Mesendoderm (in vitro differentiated cells): ENCODE data around the gene RAPGEF2.

ENCODE experiments used
- DNase-seq: peaks from one replicate; pipeline ENCODE4 v3.0.0; 2013
- H2AK5ac ChIP-seq: 2 replicates; pipeline ENCODE4 v1.6.1; 2013; ENCODE audit warnings: low read length, inconsistent platforms
- H2BK120ac ChIP-seq: 2 replicates; pipeline ENCODE4 v1.6.1; 2013; ENCODE audit warnings: low read depth, mild to moderate bottlenecking, low read length, moderate library complexity, mixed read lengths
- H2BK15ac ChIP-seq: replicated peaks from 2 replicates; pipeline ENCODE4 v1.6.1; 2013; ENCODE audit warnings: low read depth, mild to moderate bottlenecking, moderate library complexity
- H2BK5ac ChIP-seq: 2 replicates; pipeline ENCODE4 v1.6.1; 2013; ENCODE audit warnings: low read length, inconsistent platforms
- H3K18ac ChIP-seq: 2 replicates; pipeline ENCODE4 v1.6.1; 2013; ENCODE audit warnings: mild to moderate bottlenecking, low read length, mixed read lengths
- H3K23ac ChIP-seq: one replicate; pipeline ENCODE4 v1.6.1; 2013; ENCODE audit warnings: low read length
- H3K27ac ChIP-seq: 2 replicates; pipeline ENCODE4 v1.5.1; 2013; ENCODE audit warnings: low read depth, mild to moderate bottlenecking, inconsistent platforms, low read length, moderate library complexity
- H3K27me3 ChIP-seq: 2 replicates; pipeline ENCODE4 v1.6.1; 2013; ENCODE audit warnings: low read length, control low read depth, mild to moderate bottlenecking, inconsistent platforms; ENCODE audit not compliant: insufficient read depth, poor library complexity
- H3K36me3 ChIP-seq: 2 replicates; pipeline ENCODE4 v1.6.1; 2013; ENCODE audit warnings: low read length, inconsistent platforms; ENCODE audit not compliant: control insufficient read depth, insufficient read depth
- H3K4ac ChIP-seq: one replicate; pipeline ENCODE4 v1.6.1; 2013; ENCODE audit warnings: low read depth, mild to moderate bottlenecking, low read length, moderate library complexity
- H3K4me1 ChIP-seq: 2 replicates; pipeline ENCODE4 v1.6.1; 2013; ENCODE audit warnings: low read depth, low read length, inconsistent platforms; ENCODE audit not compliant: control insufficient read depth
- H3K4me2 ChIP-seq: 2 replicates; pipeline ENCODE4 v1.6.1; 2013; ENCODE audit warnings: low read length
- H3K4me3 ChIP-seq: 2 replicates; pipeline ENCODE4 v1.5.1; 2013; ENCODE audit warnings: mild to moderate bottlenecking, low read length
- H3K56ac ChIP-seq: one replicate; pipeline ENCODE4 v1.6.1; 2013; ENCODE audit warnings: low read length
- H3K79me1 ChIP-seq: 2 replicates; pipeline ENCODE4 v1.6.1; 2013; ENCODE audit warnings: low read length, inconsistent platforms
- H3K79me2 ChIP-seq: 2 replicates; pipeline ENCODE4 v1.6.1; 2013; ENCODE audit warnings: mild to moderate bottlenecking, low read length; ENCODE audit not compliant: control insufficient read depth, insufficient read depth
- H3K9ac ChIP-seq: 2 replicates; pipeline ENCODE4 v1.6.1; 2013; ENCODE audit warnings: low read length, inconsistent platforms
- H4K5ac ChIP-seq: one replicate; pipeline ENCODE4 v1.6.1; 2013; ENCODE audit warnings: low read length
- H4K8ac ChIP-seq: one replicate; pipeline ENCODE4 v1.6.1; 2013; ENCODE audit warnings: low read depth, mild to moderate bottlenecking, control low read depth, low read length, moderate library complexity
- WGBS: extraction: QIAGEN DNeasy Blood & Tissue Kit; methylation state at CpG from one replicate; pipeline ENCODE4 v1.1.7; 2013; ENCODE audit warnings: low lambda C conversion rate, missing lambda C conversion rate; ENCODE audit not compliant: insufficient coverage; ENCODE audit errors: extremely low coverage; 5-methylcytosine and 5-hydroxymethylcytosine counted together

Gene RAPGEF2

DNA sequence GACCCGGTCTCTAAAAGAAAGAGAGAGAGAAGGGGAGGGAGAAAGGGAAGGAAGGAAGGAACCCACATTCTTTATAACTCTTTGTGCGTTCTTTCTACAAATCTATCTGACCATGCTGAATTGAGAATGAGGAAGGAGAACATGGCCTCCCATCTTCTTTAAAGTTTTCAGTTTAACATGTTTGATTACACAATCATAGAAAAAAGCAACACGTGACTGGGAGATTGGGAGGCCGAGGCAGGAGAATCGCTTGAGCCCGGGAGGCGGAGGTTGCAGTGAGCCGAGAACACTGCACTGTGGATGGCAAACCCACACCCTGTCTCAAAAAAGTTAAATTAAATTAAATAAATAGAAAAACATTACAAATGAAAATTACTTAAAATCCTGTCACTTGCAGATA is 254.5 kb downstream of the RAPGEF2 start:
- no peaks in the 10 kb centered on the region for H3K79me1 ChIP-seq
- H3K79me2 ChIP-seq: no peaks in the 10 kb centered on the region
- H2BK120ac ChIP-seq: no peak overlapping the region
- no peak overlapping the region for H4K8ac ChIP-seq
- H3K27ac ChIP-seq: no peak overlapping the region
- no peak overlapping the region for H3K4me3 ChIP-seq
- no peaks in the 10 kb centered on the region for H3K4me1 ChIP-seq
- no peak overlapping the region for H3K4me2 ChIP-seq
- WGBS: no CpG with 5 or more reads among the region's 8 CpGs
- peaks cover 7% of the 10 kb centered on the region for H3K36me3 ChIP-seq
- no peak overlapping the region for H3K18ac ChIP-seq
- H3K9ac ChIP-seq: no peak overlapping the region
- no peak overlapping the region for H3K56ac ChIP-seq
- H2BK5ac ChIP-seq: no peak overlapping the region
- DNase-seq: no peak
- H2BK15ac ChIP-seq: no peak overlapping the region
- H3K4ac ChIP-seq: no peak overlapping the region
- H2AK5ac ChIP-seq: no peak overlapping the region
- H4K5ac ChIP-seq: no peak overlapping the region
- H3K27me3 ChIP-seq: no peaks in the 10 kb centered on the region
- H3K23ac ChIP-seq: no peak overlapping the region

DNA sequence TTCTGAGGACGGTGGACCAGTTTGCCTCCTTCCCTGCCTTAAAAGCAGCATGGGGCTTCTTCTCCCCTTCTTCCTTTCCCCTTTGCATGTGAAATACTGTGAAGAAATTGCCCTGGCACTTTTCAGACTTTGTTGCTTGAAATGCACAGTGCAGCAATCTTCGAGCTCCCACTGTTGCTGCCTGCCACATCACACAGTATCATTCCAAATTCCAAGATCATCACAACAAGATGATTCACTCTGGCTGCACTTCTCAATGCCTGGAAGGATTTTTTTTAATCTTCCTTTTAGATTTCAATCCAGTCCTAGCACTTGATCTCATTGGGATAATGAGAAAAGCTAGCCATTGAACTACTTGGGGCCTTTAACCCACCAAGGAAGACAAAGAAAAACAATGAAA is 255.3 kb downstream of the RAPGEF2 start:
- DNase-seq: no peak
- Histone ChIP-seq H3K4me2 (no peak overlapping the region), H2BK5ac (no peak overlapping the region), H4K5ac (no peak overlapping the region), H3K9ac (no peak overlapping the region), H2BK15ac (no peak overlapping the region), H3K36me3 (peaks cover 7% of the 10 kb centered on the region), H3K4ac (no peak overlapping the region), H2AK5ac (no peak overlapping the region), H3K27me3 (no peaks in the 10 kb centered on the region), H3K18ac (no peak overlapping the region), H3K79me1 (no peaks in the 10 kb centered on the region), H3K23ac (no peak overlapping the region), H3K79me2 (no peaks in the 10 kb centered on the region), H3K4me3 (no peak overlapping the region), H3K56ac (no peak overlapping the region), H4K8ac (no peak overlapping the region), H2BK120ac (no peak overlapping the region), H3K4me1 (no peaks in the 10 kb centered on the region), H3K27ac (no peak overlapping the region)
- WGBS: no CpG with 5 or more reads among the region's 2 CpGs

GRCh38 chr4:159360549-159360948 is 257.7 kb downstream of the RAPGEF2 start:
- no CpG with 5 or more reads among the region's 3 CpGs for WGBS
- H3K4ac ChIP-seq: no peak overlapping the region
- H2BK15ac ChIP-seq: no peak overlapping the region
- no peak overlapping the region for H2AK5ac ChIP-seq
- no peak overlapping the region for H3K4me3 ChIP-seq
- H3K27me3 ChIP-seq: no peaks in the 10 kb centered on the region
- no peak overlapping the region for H3K23ac ChIP-seq
- H3K79me2 ChIP-seq: no peaks in the 10 kb centered on the region
- peaks cover 3% of the 10 kb centered on the region for H3K36me3 ChIP-seq
- no peaks in the 10 kb centered on the region for H3K79me1 ChIP-seq
- no peak overlapping the region for H2BK120ac ChIP-seq
- no peak overlapping the region for H3K4me2 ChIP-seq
- no peak overlapping the region for H3K18ac ChIP-seq
- H4K5ac ChIP-seq: no peak overlapping the region
- H4K8ac ChIP-seq: no peak overlapping the region
- H3K9ac ChIP-seq: no peak overlapping the region
- DNase-seq: no peak
- no peak overlapping the region for H3K27ac ChIP-seq
- no peaks in the 10 kb centered on the region for H3K4me1 ChIP-seq
- H3K56ac ChIP-seq: no peak overlapping the region
- no peak overlapping the region for H2BK5ac ChIP-seq

- WGBS: no CpG with 5 or more reads among the region's 3 CpGs
- Histone ChIP-seq H2BK15ac (no peak overlapping the region), H3K18ac (no peak overlapping the region), H3K4me1 (no peaks in the 10 kb centered on the region), H3K56ac (no peak overlapping the region), H2BK120ac (no peak overlapping the region), H3K36me3 (peaks cover 1% of the 10 kb centered on the region), H3K9ac (no peak overlapping the region), H3K27me3 (no peaks in the 10 kb centered on the region), H3K79me1 (no peaks in the 10 kb centered on the region), H3K23ac (no peak overlapping the region), H3K4me3 (no peak overlapping the region), H3K79me2 (no peaks in the 10 kb centered on the region), H4K8ac (no peak overlapping the region), H3K4ac (no peak overlapping the region), H3K4me2 (no peak overlapping the region), H2AK5ac (no peak overlapping the region), H3K27ac (no peak overlapping the region), H4K5ac (no peak overlapping the region), H2BK5ac (no peak overlapping the region)
- DNase-seq: no peak
Observed at GRCh38 chr4:159363361-159363760, 260.5 kb downstream of the RAPGEF2 start.

DNA sequence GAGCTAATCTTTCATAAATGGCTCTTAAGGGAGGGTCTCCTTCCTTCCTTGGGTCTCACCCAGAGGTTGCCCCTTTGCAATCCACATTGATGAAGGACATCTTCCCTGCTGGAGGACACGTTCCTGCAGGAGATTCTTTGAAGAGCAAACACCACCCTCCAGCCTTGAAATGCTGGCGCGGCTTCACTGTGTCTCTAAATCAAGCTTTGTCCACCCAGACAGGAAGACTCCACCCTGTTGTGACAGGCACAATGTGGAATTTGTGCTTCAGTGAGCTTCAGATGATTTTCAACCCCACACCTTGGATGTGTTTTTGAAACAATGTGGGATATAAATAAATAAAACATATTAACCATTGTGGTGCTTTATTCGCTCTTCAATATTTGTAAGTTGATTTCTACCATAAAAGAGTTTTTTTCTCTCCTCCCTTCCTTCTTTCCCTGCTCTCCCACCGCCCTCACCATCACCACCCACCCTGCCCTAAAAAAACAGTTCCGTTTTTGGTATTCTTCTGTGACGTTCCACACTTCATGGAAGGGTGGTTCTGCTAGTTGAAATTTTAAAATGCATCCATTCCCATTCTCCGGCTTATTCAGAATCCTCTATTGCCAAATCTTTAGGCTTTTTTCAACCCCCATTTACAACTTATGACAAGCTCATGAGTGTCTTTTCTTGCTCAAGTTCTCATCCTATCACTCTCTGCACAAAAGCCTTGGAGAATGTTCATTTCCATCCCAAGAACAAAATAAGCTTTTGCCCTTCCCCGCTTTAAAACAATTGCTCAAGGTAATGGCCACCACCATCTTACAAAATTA is 264.3 kb downstream of the RAPGEF2 start:
- Histone ChIP-seq H3K18ac (no peak overlapping the region), H3K79me2 (no peaks in the 10 kb centered on the region), H3K27ac (no peak overlapping the region), H3K4me3 (no peak overlapping the region), H3K79me1 (no peaks in the 10 kb centered on the region), H3K9ac (no peak overlapping the region), H2BK15ac (no peak overlapping the region), H3K27me3 (no peaks in the 10 kb centered on the region), H2AK5ac (no peak overlapping the region), H2BK120ac (no peak overlapping the region), H3K56ac (no peak overlapping the region), H2BK5ac (no peak overlapping the region), H3K4me2 (no peak overlapping the region), H4K8ac (no peak overlapping the region), H4K5ac (no peak overlapping the region), H3K23ac (peak overlapping the region; percentile 74), H3K4me1 (no peaks in the 10 kb centered on the region), H3K36me3 (no peaks in the 10 kb centered on the region), H3K4ac (no peak overlapping the region)
- DNase-seq: peak; percentile 16
- WGBS: no CpG with 5 or more reads among the region's 9 CpGs

DNA sequence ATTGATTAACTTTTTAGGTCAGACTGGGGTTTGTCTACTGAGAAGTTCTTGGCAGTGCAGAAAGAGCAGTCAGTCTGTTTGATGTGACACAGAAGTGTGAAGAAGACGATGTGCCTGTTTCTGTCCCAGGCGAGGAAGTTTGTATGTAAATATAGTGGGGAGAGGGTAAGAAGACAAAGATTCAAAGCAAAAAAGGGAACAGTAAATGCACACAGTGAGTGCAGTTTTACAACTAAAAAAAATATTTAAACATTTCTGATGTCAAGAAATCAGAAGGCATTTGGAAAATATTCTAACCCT is 264.9 kb downstream of the RAPGEF2 start:
- no peak overlapping the region for H3K27ac ChIP-seq
- H3K9ac ChIP-seq: no peak overlapping the region
- no peak overlapping the region for H3K56ac ChIP-seq
- H3K79me1 ChIP-seq: no peaks in the 10 kb centered on the region
- H2BK15ac ChIP-seq: no peak overlapping the region
- no peak for DNase-seq
- no peaks in the 10 kb centered on the region for H3K79me2 ChIP-seq
- WGBS: no CpG with 5 or more reads among the region's 2 CpGs
- H3K4me3 ChIP-seq: no peak overlapping the region
- H4K8ac ChIP-seq: no peak overlapping the region
- no peak overlapping the region for H4K5ac ChIP-seq
- H2BK120ac ChIP-seq: no peak overlapping the region
- no peaks in the 10 kb centered on the region for H3K36me3 ChIP-seq
- H2BK5ac ChIP-seq: no peak overlapping the region
- no peaks in the 10 kb centered on the region for H3K4me1 ChIP-seq
- H3K4ac ChIP-seq: no peak overlapping the region
- no peak overlapping the region for H3K18ac ChIP-seq
- no peak overlapping the region for H2AK5ac ChIP-seq
- H3K4me2 ChIP-seq: no peak overlapping the region
- H3K23ac ChIP-seq: no peak overlapping the region
- H3K27me3 ChIP-seq: no peaks in the 10 kb centered on the region
